ENCODE data around the gene TPBGL. TPM values are rescaled to one million over a fixed set of nuclear protein-coding genes. Genes with fewer than 3 reads are reported as not detected.
"Not testable (repeated sequence)": the region's sequence is repeated elsewhere in the genome, so short reads cannot be mapped to it uniquely, and the experiment has no call there.

Gene TPBGL
- total and polyA plus RNA-seq, 3 experiments from 2014 or later = 0.09 to 0.23 TPM; not detected in 1

DNA sequence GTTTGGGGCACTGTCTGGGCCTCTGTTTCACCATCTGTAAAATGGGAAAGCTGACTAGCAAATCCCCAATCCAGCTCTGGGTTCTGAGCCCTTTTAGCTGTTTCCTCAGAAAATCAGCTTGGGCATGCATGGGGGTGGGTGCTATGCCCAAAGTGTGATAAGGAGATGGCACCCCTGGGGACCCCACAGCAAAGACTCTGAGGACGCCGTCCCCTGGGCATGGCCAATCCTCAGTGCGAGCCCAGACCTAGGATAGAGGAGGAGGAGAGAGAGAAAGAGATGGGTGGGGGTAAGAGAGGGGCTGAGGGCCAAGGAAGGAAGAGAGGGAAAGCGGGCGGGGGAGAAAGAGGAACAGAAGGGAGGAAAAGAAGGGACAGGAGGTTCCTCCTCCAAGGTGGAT is 31.8 kb downstream of the TPBGL start:
- Mint-ChIP-seq H3K36me3 (peaks cover 8 to 22% (median 10%) of the 10 kb centered on the region in 3 donors), H3K27me3 (no peaks in the 10 kb centered on the region), H3K27ac (peak overlapping the region in 7 of 8 donors; percentile 23 to 95 (median 76)), H3K4me1 (peaks cover 43 to 56% (median 49%) of the 10 kb centered on the region in 3 donors), H3K4me3 (peak overlapping the region in 4 of 7 donors; percentile 35 to 59 (median 54)), H3K9me3 (no peaks in the 10 kb centered on the region)
- POLR2A ChIA-PET = no interaction called here
- Histone ChIP-seq H3K4me1 (ENCODE audit: insufficient read depth, low read length) (peaks cover 62% of the 10 kb centered on the region), H3K36me3 (ENCODE audit: insufficient read depth, low read length) (peaks cover 3% of the 10 kb centered on the region), H3K27ac (ENCODE audit: low read depth, low read length) (no peak overlapping the region), H3K9me3 (ENCODE audit: low read length) (no peaks in the 10 kb centered on the region), H3K4me3 (ENCODE audit: low read length) (no peak overlapping the region), H3K27me3 (ENCODE audit: insufficient read depth, low read length, poor library complexity, severe bottlenecking) (no peaks in the 10 kb centered on the region)
- CTCF ChIA-PET = interaction anchor here (1.3 to 16.2 kb wide), 8 partner anchors 9 to 343 kb away, joined by 3 to 325 read pairs (median 31); partner anchors contain the start of gene TPBGL
- DNase-seq = peak in 1 of 5 donors; percentile 30

GRCh38 chr11:75272821-75273301 is 32.3 kb downstream of the TPBGL start:
- Histone ChIP-seq H3K9me3 (ENCODE audit: low read length) (no peaks in the 10 kb centered on the region), H3K4me1 (ENCODE audit: insufficient read depth, low read length) (peaks cover 67% of the 10 kb centered on the region), H3K36me3 (ENCODE audit: insufficient read depth, low read length) (peaks cover 7% of the 10 kb centered on the region), H3K27me3 (ENCODE audit: insufficient read depth, low read length, poor library complexity, severe bottlenecking) (no peaks in the 10 kb centered on the region), H3K27ac (ENCODE audit: low read depth, low read length) (no peak overlapping the region), H3K4me3 (ENCODE audit: low read length) (no peak overlapping the region)
- peak overlapping the region in 4 of 7 donors; percentile 35 to 59 (median 54) for H3K4me3 Mint-ChIP-seq
- POLR2A ChIA-PET = no interaction called here
- peaks cover 46 to 60% (median 53%) of the 10 kb centered on the region in 3 donors for H3K4me1 Mint-ChIP-seq
- DNase-seq = peak in 1 of 5 donors; percentile 26
- CTCF ChIA-PET = interaction anchor here (0.6 to 16.2 kb wide), 10 partner anchors 8 to 343 kb away, joined by 3 to 325 read pairs (median 14); partner anchors contain the start of gene TPBGL
- no peaks in the 10 kb centered on the region for H3K9me3 Mint-ChIP-seq
- peaks cover 13 to 26% (median 15%) of the 10 kb centered on the region in 3 donors for H3K36me3 Mint-ChIP-seq
- no peaks in the 10 kb centered on the region for H3K27me3 Mint-ChIP-seq
- H3K27ac Mint-ChIP-seq = peak overlapping the region; percentile 23 to 98 (median 82)

GRCh38 chr11:75273411-75274391 is 33.1 kb downstream of the TPBGL start:
- no peaks in the 10 kb centered on the region for H3K27me3 Mint-ChIP-seq
- no peak overlapping the region for H3K27ac ChIP-seq (ENCODE audit: low read depth, low read length)
- H3K4me3 ChIP-seq (ENCODE audit: low read length) = no peak overlapping the region
- ChIA-PET POLR2A (interaction anchor here (0.7 kb wide), 1 partner anchor 65 kb away, joined by 7 read pairs; no protein-coding TSS in a partner anchor), CTCF (interaction anchor here (0.6 to 16.2 kb wide), 10 partner anchors 13 to 251 kb away, joined by 3 to 325 read pairs (median 4); partner anchors contain the start of gene TPBGL)
- no peaks in the 10 kb centered on the region for H3K27me3 ChIP-seq (ENCODE audit: insufficient read depth, low read length, poor library complexity, severe bottlenecking)
- H3K4me1 Mint-ChIP-seq = peaks cover 46 to 62% (median 56%) of the 10 kb centered on the region in 3 donors
- H3K9me3 ChIP-seq (ENCODE audit: low read length) = no peaks in the 10 kb centered on the region
- no peaks in the 10 kb centered on the region for H3K9me3 Mint-ChIP-seq
- peaks cover 74% of the 10 kb centered on the region for H3K4me1 ChIP-seq (ENCODE audit: insufficient read depth, low read length)
- peaks cover 8% of the 10 kb centered on the region for H3K36me3 ChIP-seq (ENCODE audit: insufficient read depth, low read length)
- peak overlapping the region in 4 of 7 donors; percentile 5 to 29 (median 18) for H3K4me3 Mint-ChIP-seq
- peak overlapping the region; percentile 68 to 98 (median 90) for H3K27ac Mint-ChIP-seq
- DNase-seq = peak in 1 of 5 donors; percentile 44
- H3K36me3 Mint-ChIP-seq = peaks cover 15 to 26% (median 16%) of the 10 kb centered on the region in 3 donors

DNA sequence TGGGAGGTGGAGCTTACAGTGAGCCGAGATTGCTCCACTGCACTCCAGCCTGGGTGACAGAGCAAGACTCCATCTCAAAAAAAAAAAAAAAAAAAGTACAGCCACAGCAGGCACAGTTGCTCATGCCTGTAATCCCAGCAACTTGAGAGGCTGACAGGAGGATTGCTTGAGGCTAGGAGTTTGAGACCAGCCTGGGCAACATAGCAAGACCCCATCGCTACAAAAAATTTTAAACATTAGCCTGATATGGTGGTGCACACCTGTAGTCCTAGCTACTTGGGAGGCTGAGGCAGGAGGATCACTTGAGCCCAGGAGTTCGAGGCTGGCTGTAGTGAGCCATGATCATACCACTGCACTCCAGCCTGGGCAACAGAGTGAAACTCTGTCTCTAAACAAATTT is 34.1 kb downstream of the TPBGL start:
- H3K36me3 ChIP-seq (ENCODE audit: insufficient read depth, low read length); DNase-seq; H3K9me3 Mint-ChIP-seq; H3K9me3 ChIP-seq (ENCODE audit: low read length); H3K27me3 ChIP-seq (ENCODE audit: insufficient read depth, low read length, poor library complexity, severe bottlenecking); H3K27ac ChIP-seq (ENCODE audit: low read depth, low read length); H3K4me3 ChIP-seq (ENCODE audit: low read length); H3K27me3 Mint-ChIP-seq; H3K4me3 Mint-ChIP-seq: not testable (repeated sequence)
- POLR2A ChIA-PET = interaction anchor here (0.7 to 2.2 kb wide), 7 partner anchors 13 to 326 kb away, joined by 3 to 10 read pairs (median 3); partner anchors contain the start of genes SERPINH1, SPCS2 and XRRA1
- peaks cover 16 to 30% (median 19%) of the 10 kb centered on the region in 3 donors for H3K36me3 Mint-ChIP-seq
- H3K27ac Mint-ChIP-seq = peak overlapping the region in 4 of 8 donors; percentile 43 to 98 (median 72)
- CTCF ChIA-PET = interaction anchor here (0.5 to 16.2 kb wide), 13 partner anchors 12 to 252 kb away, joined by 3 to 325 read pairs (median 5); partner anchors contain the start of gene TPBGL
- peaks cover 74% of the 10 kb centered on the region for H3K4me1 ChIP-seq (ENCODE audit: insufficient read depth, low read length)
- peaks cover 51 to 68% (median 61%) of the 10 kb centered on the region in 3 donors for H3K4me1 Mint-ChIP-seq

DNA sequence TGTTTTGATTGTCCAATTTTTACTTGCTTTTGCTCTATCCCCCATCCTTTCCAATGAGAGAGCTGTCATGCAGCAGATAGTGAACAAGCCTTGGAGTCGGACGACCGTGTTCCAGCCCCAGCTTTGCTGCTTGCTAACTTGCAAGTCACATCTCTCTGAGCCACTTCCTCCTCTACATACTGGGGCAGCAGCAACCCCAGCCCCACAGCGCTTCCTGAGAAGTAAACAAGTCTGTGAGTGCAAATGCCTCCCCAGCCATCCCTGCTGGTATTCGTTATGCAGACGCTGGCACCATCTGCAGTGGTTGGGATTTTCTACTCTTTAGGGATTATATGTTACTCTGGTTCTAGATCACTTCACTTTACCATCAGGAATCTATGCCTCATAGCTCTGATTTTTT is 35.0 kb downstream of the TPBGL start:
- DNase-seq = peak; percentile 37 to 82 (median 64)
- Mint-ChIP-seq H3K4me1 (peaks cover 57 to 76% (median 69%) of the 10 kb centered on the region in 3 donors), H3K4me3 (peak overlapping the region; percentile 42 to 92 (median 86)), H3K27ac (peak overlapping the region; percentile 89 to 98 (median 97)), H3K36me3 (peaks cover 18 to 36% (median 22%) of the 10 kb centered on the region in 3 donors), H3K27me3 (no peaks in the 10 kb centered on the region), H3K9me3 (no peaks in the 10 kb centered on the region)
- H3K9me3 ChIP-seq (ENCODE audit: low read length) = no peaks in the 10 kb centered on the region
- ChIA-PET POLR2A (interaction anchor here (0.6 to 2.2 kb wide), 12 partner anchors 14 to 1497 kb away, joined by 3 to 10 read pairs (median 3); partner anchors contain the start of genes SERPINH1, SPCS2 and XRRA1), CTCF (interaction anchor here (0.6 to 16.2 kb wide), 19 partner anchors 11 to 258 kb away, joined by 3 to 325 read pairs (median 5); partner anchors contain the start of genes GDPD5 and TPBGL)
- no peaks in the 10 kb centered on the region for H3K27me3 ChIP-seq (ENCODE audit: insufficient read depth, low read length, poor library complexity, severe bottlenecking)
- H3K27ac ChIP-seq (ENCODE audit: low read depth, low read length) = no peak overlapping the region
- H3K4me1 ChIP-seq (ENCODE audit: insufficient read depth, low read length) = peaks cover 78% of the 10 kb centered on the region
- H3K36me3 ChIP-seq (ENCODE audit: insufficient read depth, low read length) = peaks cover 8% of the 10 kb centered on the region
- H3K4me3 ChIP-seq (ENCODE audit: low read length) = peak overlapping the region; percentile 21

GRCh38 chr11:75276186-75276585 is 35.6 kb downstream of the TPBGL start:
- H3K36me3 ChIP-seq (ENCODE audit: insufficient read depth, low read length) = peaks cover 8% of the 10 kb centered on the region
- peak overlapping the region; percentile 32 to 90 (median 86) for H3K4me3 Mint-ChIP-seq

DNA sequence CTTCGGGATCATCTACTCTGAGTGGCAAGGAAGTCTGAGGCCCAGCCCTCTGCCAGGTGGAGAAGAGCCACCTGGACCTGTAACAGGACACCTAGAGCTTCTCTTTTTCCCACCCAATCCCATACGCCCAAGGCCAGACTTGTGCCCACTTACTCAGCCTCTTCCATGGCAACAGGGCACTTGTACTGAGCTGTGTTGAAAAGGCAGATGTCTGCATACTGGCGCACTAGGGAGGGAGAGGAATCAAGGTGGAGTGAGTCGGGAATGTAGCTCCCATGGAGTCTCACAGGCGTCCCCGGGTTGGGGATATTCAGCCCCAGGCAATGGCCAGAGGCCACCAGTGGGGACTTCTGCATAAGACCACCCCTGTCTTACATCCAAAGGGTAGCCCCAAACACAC is 36.1 kb downstream of the TPBGL start:
- Histone ChIP-seq H3K4me3 (ENCODE audit: low read length) (peak overlapping the region; percentile 21), H3K4me1 (ENCODE audit: insufficient read depth, low read length) (peaks cover 68% of the 10 kb centered on the region), H3K36me3 (ENCODE audit: insufficient read depth, low read length) (peaks cover 8% of the 10 kb centered on the region), H3K9me3 (ENCODE audit: low read length) (no peaks in the 10 kb centered on the region), H3K27ac (ENCODE audit: low read depth, low read length) (peak overlapping the region; percentile 42), H3K27me3 (ENCODE audit: insufficient read depth, low read length, poor library complexity, severe bottlenecking) (no peaks in the 10 kb centered on the region)
- peak in 1 of 5 donors; percentile 33 for DNase-seq
- Mint-ChIP-seq H3K4me3 (peak overlapping the region; percentile 32 to 90 (median 86)), H3K27ac (peak overlapping the region; percentile 89 to 98 (median 97)), H3K27me3 (no peaks in the 10 kb centered on the region), H3K4me1 (peaks cover 51 to 67% (median 62%) of the 10 kb centered on the region in 3 donors), H3K9me3 (no peaks in the 10 kb centered on the region), H3K36me3 (peaks cover 12 to 35% (median 22%) of the 10 kb centered on the region in 3 donors)
- CTCF ChIA-PET = interaction anchor here (0.8 to 16.2 kb wide), 16 partner anchors 10 to 283 kb away, joined by 3 to 325 read pairs (median 4); partner anchors contain the start of genes ARRB1 and TPBGL
- POLR2A ChIA-PET = interaction anchor here (1.1 to 2.2 kb wide), 3 partner anchors 15 to 285 kb away, joined by 3 to 10 read pairs (median 7); partner anchors contain the start of gene SERPINH1

More at GRCh38 chr11:75276186-75276585, 35.6 kb downstream of the TPBGL start:
- Histone ChIP-seq H3K4me3 (ENCODE audit: low read length) (peak overlapping the region; percentile 21), H3K27ac (ENCODE audit: low read depth, low read length) (peak overlapping the region; percentile 42), H3K9me3 (ENCODE audit: low read length) (no peaks in the 10 kb centered on the region), H3K4me1 (ENCODE audit: insufficient read depth, low read length) (peaks cover 72% of the 10 kb centered on the region), H3K27me3 (ENCODE audit: insufficient read depth, low read length, poor library complexity, severe bottlenecking) (no peaks in the 10 kb centered on the region)
- peak in 1 of 5 donors; percentile 17 for DNase-seq
- Mint-ChIP-seq H3K9me3 (no peaks in the 10 kb centered on the region), H3K27me3 (no peaks in the 10 kb centered on the region), H3K27ac (peak overlapping the region; percentile 89 to 98 (median 97)), H3K4me1 (peaks cover 55 to 72% (median 65%) of the 10 kb centered on the region in 3 donors), H3K36me3 (peaks cover 13 to 37% (median 22%) of the 10 kb centered on the region in 3 donors)
- ChIA-PET POLR2A (interaction anchor here (0.6 to 2.2 kb wide), 7 partner anchors 15 to 1497 kb away, joined by 3 to 10 read pairs (median 3); partner anchors contain the start of gene SERPINH1), CTCF (interaction anchor here (0.9 to 16.2 kb wide), 17 partner anchors 10 to 284 kb away, joined by 3 to 325 read pairs (median 5); partner anchors contain the start of genes ARRB1, GDPD5 and TPBGL)

All from CD8-positive, alpha-beta memory T cell (primary cell).